ENCODE data around the gene ITGA7. TPM values are rescaled to one million over a fixed set of nuclear protein-coding genes. Genes with fewer than 3 reads are reported as not detected.

The ITGA7 gene
- total and polyA plus RNA-seq, 2 of the 4 experiments (the other 2 are of a cell fraction), result 3.9 to 15.7 TPM

- no peak for DNase-seq
- Histone ChIP-seq H2AK9ac (replicated peaks; ENCODE audit: low read depth, low read length, poor library complexity) (no peak overlapping the region), H2BK5ac (ENCODE audit: low read depth, low read length, poor library complexity, severe bottlenecking) (no peak overlapping the region), H2AK5ac (ENCODE audit: low read depth, low read length) (no peak overlapping the region), H3K14ac (replicated peaks; ENCODE audit: low read depth, low read length) (no peak overlapping the region), H3K9ac (ENCODE audit: low read depth, low read length) (no peak overlapping the region), H3K4me2 (ENCODE audit: low read depth, low read length) (no peak overlapping the region), H3K9me1 (ENCODE audit: insufficient read depth, low read length) (no peaks in the 10 kb centered on the region), H3K23ac (ENCODE audit: low read depth, low read length) (no peak overlapping the region), H3K56ac (ENCODE audit: extremely low read depth, insufficient read depth, low read length) (no peak overlapping the region), H3K9me3 (ENCODE audit: control insufficient read depth, insufficient read depth, low read length) (no peaks in the 10 kb centered on the region), H3K27ac (ENCODE audit: insufficient read depth, low read length) (no peak overlapping the region), H4K8ac (ENCODE audit: low read depth in 2 of 2, low read length in 2 of 2) (no peak overlapping the region), H4K20me1 (ENCODE audit: insufficient read depth, low read length) (no peaks in the 10 kb centered on the region), H2AFZ (replicated peaks; ENCODE audit: low read length, poor library complexity) (peak overlapping the region; percentile 8), H3K36me3 (ENCODE audit: control insufficient read depth, insufficient read depth, low read length) (no peaks in the 10 kb centered on the region), H2BK15ac (ENCODE audit: low read depth, low read length) (no peak overlapping the region), H4K5ac (ENCODE audit: low read depth, low read length) (no peak overlapping the region), H4K91ac (ENCODE audit: insufficient read depth, low read depth, low read length) (no peak overlapping the region), H3K4ac (ENCODE audit: low read depth, low read length) (no peak overlapping the region), H3K4me3 (ENCODE audit: insufficient read depth, low read depth, low read length) (no peak overlapping the region), H2BK120ac (ENCODE audit: low read depth, low read length) (no peak overlapping the region), H3K18ac (ENCODE audit: low read depth, low read length) (no peak overlapping the region), H3K4me1 (ENCODE audit: control insufficient read depth, insufficient read depth, low read length) (no peaks in the 10 kb centered on the region; the same call in 1 of the 2 replicates), H3K79me1 (ENCODE audit: low read depth in 1 of 2, low read length in 2 of 2) (no peaks in the 10 kb centered on the region), H2BK20ac (ENCODE audit: low read depth, low read length) (no peak overlapping the region), H3K27me3 (ENCODE audit: control insufficient read depth, insufficient read depth, low read length) (peaks cover 12% of the 10 kb centered on the region)
- ChIA-PET POLR2A (ENCODE audit: unreplicated experiment) (no interaction called here), CTCF (no interaction called here)
- dilution Hi-C loops (cut with HindIII; ENCODE audit: low sequenced_read_pairs, unreplicated experiment), result no loop called here
- WGBS, 2 experiments (ENCODE audit: extremely low coverage in 2 of 2, insufficient read length in 1 of 2), result 88% methylated on average over 9 of the region's 9 CpGs; no CpG with 5 or more reads in 1 of the 2 experiments
- intact Hi-C loops (cut with micrococcal nuclease), result no loop called here
- in situ Hi-C loops (cut with MboI; ENCODE audit: low sequenced_read_pairs), result no loop called here
- no peak for TF ChIP-seq ELK1 (IDR thresholded peaks at IDR 0.05; ENCODE audit: borderline replicate concordance, low read depth, low read length)
- no peak for TF ChIP-seq MAZ (IDR thresholded peaks at IDR 0.05; ENCODE audit: borderline replicate concordance, low read depth, low read length)
- TF ChIP-seq CTCF (conservative IDR thresholded peaks at IDR 0.05; ENCODE audit: low read depth, low read length), result no peak
- no peak for TF ChIP-seq CHD1 (IDR thresholded peaks at IDR 0.05; ENCODE audit: low read depth, low read length)
- TF ChIP-seq USF2 (IDR thresholded peaks at IDR 0.05; ENCODE audit: low read depth, low read length), result no peak
- TF ChIP-seq RCOR1 (IDR thresholded peaks at IDR 0.05; ENCODE audit: insufficient replicate concordance, low read length), result no peak
- TF ChIP-seq RAD21 (IDR thresholded peaks at IDR 0.05; ENCODE audit: low read length), result no peak
- TF ChIP-seq FOS (IDR thresholded peaks at IDR 0.05; ENCODE audit: low read depth, low read length), result no peak
- no peak for TF ChIP-seq MAFK (IDR thresholded peaks at IDR 0.05; ENCODE audit: low read depth, low read length)
- TF ChIP-seq SMC3 (IDR thresholded peaks at IDR 0.05; ENCODE audit: low read depth, low read length), result no peak
- BruUV-seq (replicated peaks), result no TSS peak
- ATAC-seq (ENCODE audit: low read depth), result peak; percentile 33; the same call in 1 of the 2 replicates
Observed at GRCh38 chr12:55686366-55687010, 21.2 kb downstream of the ITGA7 start.

Data from IMR-90 (cell line).